Suprapubic skin (tissue), 4 donors: ENCODE results near the gene KAZN. TPM values are rescaled to one million over a fixed set of nuclear protein-coding genes. Genes with fewer than 3 reads are reported as not detected.

ENCODE experiments used
- DNase-seq, 2 donors: peaks; one replicate each; pipeline ENCODE4 v3.0.0-alpha.2; 2019; ENCODE audit warnings: low spot score in 2 of 2
- H3K27ac ChIP-seq: fragments of 200-600 bp; sonication (generic); one replicate; pipeline ENCODE4 v1.5.1; 2019
- H3K27me3 ChIP-seq: fragments of 200-600 bp; sonication (generic); one replicate; pipeline ENCODE4 v1.5.1; 2019
- H3K36me3 ChIP-seq: fragments of 200-600 bp; sonication (generic); one replicate; pipeline ENCODE4 v1.5.1; 2019
- H3K4me1 ChIP-seq: fragments of 200-600 bp; sonication (generic); one replicate; pipeline ENCODE4 v1.5.1; 2019
- H3K4me3 ChIP-seq: fragments of 200-600 bp; sonication (generic); one replicate; pipeline ENCODE4 v1.5.1; 2019; ENCODE audit warnings: mild to moderate bottlenecking
- H3K9me3 ChIP-seq: fragments of 200-600 bp; sonication (generic); one replicate; pipeline ENCODE4 v1.5.1; 2019
- CTCF ChIP-seq, 2 donors: fragments of 200-600 bp in 1 of 2; fragments of 450-650 bp in 1 of 2; sonication (generic) in 1 of 2; IDR thresholded peaks; one replicate each; pipeline ENCODE4 v1.5.1; 2016 to 2019; ENCODE audit warnings: antibody characterized with exemption in 2 of 2, mild to moderate bottlenecking in 1 of 2, moderate library complexity in 1 of 2
- EP300 ChIP-seq: sonication (generic); formaldehyde crosslinking; IDR thresholded peaks from one replicate; pipeline ENCODE4 v1.6.1; 2017; ENCODE audit warnings: antibody characterized with exemption
- POLR2A ChIP-seq, 2 donors: fragments of 450-650 bp; IDR thresholded peaks; one replicate each; pipeline ENCODE4 v1.6.1; 2017; ENCODE audit warnings: antibody characterized with exemption in 2 of 2, mild to moderate bottlenecking in 2 of 2, moderate library complexity in 2 of 2
- POLR2AphosphoS5 ChIP-seq, 3 donors: sonication (generic); formaldehyde crosslinking; IDR thresholded peaks; one replicate each; pipeline ENCODE4 v1.6.1; 2017; ENCODE audit warnings: antibody characterized with exemption in 3 of 3
- WGBS: methylation state at CpG from one replicate; pipeline ENCODE4 v1.1.5; 2018; 5-methylcytosine and 5-hydroxymethylcytosine counted together
- total RNA-seq, 4 donors: library from RNA; depleted of rRNA; stranded (reverse); fragments of >200 nt; gene quantifications; one replicate each; pipeline ENCODE4 v1.1.0, GENCODE V29; 2016

Gene KAZN
- total RNA-seq, 4 donors from 2014 or later, result 29.2 to 37.5 (median 31.7) TPM

GRCh38 chr1:14974361-14974760, 375.9 kb downstream of the KAZN start:
- TF ChIP-seq EP300, result no peak
- no peak for TF ChIP-seq POLR2AphosphoS5 (IDR thresholded peaks at IDR 0.05)
- no peak for TF ChIP-seq POLR2A (IDR thresholded peaks at IDR 0.05)
- TF ChIP-seq CTCF (IDR thresholded peaks at IDR 0.05), result no peak
- Histone ChIP-seq H3K27me3 (no peaks in the 10 kb centered on the region), H3K27ac (no peak overlapping the region), H3K36me3 (peaks cover 4% of the 10 kb centered on the region), H3K9me3 (no peaks in the 10 kb centered on the region), H3K4me3 (no peak overlapping the region), H3K4me1 (peaks cover 13% of the 10 kb centered on the region)
- DNase-seq, result no peak
- 53% methylated on average over 2 of the region's 2 CpGs for WGBS

GRCh38 chr1:14975119-14975518, 376.6 kb downstream of the KAZN start:
- H3K4me3 ChIP-seq, result no peak overlapping the region
- no peaks in the 10 kb centered on the region for H3K27me3 ChIP-seq
- peaks cover 4% of the 10 kb centered on the region for H3K36me3 ChIP-seq
- DNase-seq, result no peak
- TF ChIP-seq POLR2AphosphoS5 (IDR thresholded peaks at IDR 0.05) (no peak), CTCF (IDR thresholded peaks at IDR 0.05) (no peak), POLR2A (IDR thresholded peaks at IDR 0.05) (no peak), EP300 (no peak)
- H3K9me3 ChIP-seq, result no peaks in the 10 kb centered on the region
- 50% methylated on average over 1 of the region's 4 CpGs for WGBS
- H3K27ac ChIP-seq, result no peak overlapping the region
- peaks cover 5% of the 10 kb centered on the region for H3K4me1 ChIP-seq

GRCh38 chr1:14976256-14976655, 377.8 kb downstream of the KAZN start:
- no peaks in the 10 kb centered on the region for H3K4me1 ChIP-seq
- 95% methylated on average over 6 of the region's 13 CpGs for WGBS
- H3K4me3 ChIP-seq, result no peak overlapping the region
- DNase-seq, result no peak
- peaks cover 4% of the 10 kb centered on the region for H3K36me3 ChIP-seq
- no peak overlapping the region for H3K27ac ChIP-seq
- TF ChIP-seq POLR2A (IDR thresholded peaks at IDR 0.05) (no peak), POLR2AphosphoS5 (IDR thresholded peaks at IDR 0.05) (no peak), EP300 (no peak), CTCF (IDR thresholded peaks at IDR 0.05) (no peak)
- H3K27me3 ChIP-seq, result no peaks in the 10 kb centered on the region
- H3K9me3 ChIP-seq, result no peaks in the 10 kb centered on the region

- H3K4me1 ChIP-seq, result no peaks in the 10 kb centered on the region
- TF ChIP-seq POLR2A (IDR thresholded peaks at IDR 0.05) (no peak), POLR2AphosphoS5 (IDR thresholded peaks at IDR 0.05) (no peak)
- H3K27me3 ChIP-seq, result no peaks in the 10 kb centered on the region
- H3K27ac ChIP-seq, result no peak overlapping the region
- peaks cover 4% of the 10 kb centered on the region for H3K36me3 ChIP-seq
- no peaks in the 10 kb centered on the region for H3K9me3 ChIP-seq
- 74% methylated on average over 9 of the region's 15 CpGs for WGBS
- no peak for DNase-seq
- no peak overlapping the region for H3K4me3 ChIP-seq
These were observed 378.9 kb downstream of the KAZN start for GRCh38 chr1:14977338-14977931.

- peak overlapping the region; percentile 14 for H3K27ac ChIP-seq
- no peaks in the 10 kb centered on the region for H3K4me1 ChIP-seq
These were observed 382.2 kb downstream of the KAZN start for GRCh38 chr1:14980621-14981218.

GRCh38 chr1:14982029-14982428, 383.5 kb downstream of the KAZN start:
- H3K4me1 ChIP-seq, result no peaks in the 10 kb centered on the region

More at GRCh38 chr1:14980621-14981218, 382.2 kb downstream of the KAZN start:
- no peak for DNase-seq
- no peak for TF ChIP-seq EP300
- WGBS, result 65% methylated on average over 17 of the region's 17 CpGs
- Histone ChIP-seq H3K36me3 (peaks cover 4% of the 10 kb centered on the region), H3K9me3 (no peaks in the 10 kb centered on the region), H3K4me3 (no peak overlapping the region), H3K27me3 (no peaks in the 10 kb centered on the region)

More at GRCh38 chr1:14982029-14982428, 383.5 kb downstream of the KAZN start:
- H3K27me3 ChIP-seq, result no peaks in the 10 kb centered on the region
- no peak overlapping the region for H3K4me3 ChIP-seq
- H3K36me3 ChIP-seq, result no peaks in the 10 kb centered on the region
- no peaks in the 10 kb centered on the region for H3K9me3 ChIP-seq
- no peak for TF ChIP-seq CTCF (IDR thresholded peaks at IDR 0.05)
- TF ChIP-seq POLR2AphosphoS5 (IDR thresholded peaks at IDR 0.05), result no peak
- TF ChIP-seq POLR2A (IDR thresholded peaks at IDR 0.05), result no peak
- TF ChIP-seq EP300, result no peak
- no peak overlapping the region for H3K27ac ChIP-seq
- WGBS, result 89% methylated on average over 13 of the region's 14 CpGs
- DNase-seq, result no peak
